Activated CD8-positive, alpha-beta memory T cell treated with anti-CD3 and anti-CD28 coated beads, Interleukin-2, amount 50 U/mL, for 1 hour (primary cell): Measurements from ENCODE around the gene CSNK1E.
A peak's percentile ranks its signal among the peaks of the same experiment; 100 is the strongest.

ENCODE experiments used
- DNase-seq: peaks from one replicate; pipeline ENCODE4 v3.0.0-alpha.2; 2020; ENCODE audit errors: extremely low read depth

CSNK1E gene

DNA sequence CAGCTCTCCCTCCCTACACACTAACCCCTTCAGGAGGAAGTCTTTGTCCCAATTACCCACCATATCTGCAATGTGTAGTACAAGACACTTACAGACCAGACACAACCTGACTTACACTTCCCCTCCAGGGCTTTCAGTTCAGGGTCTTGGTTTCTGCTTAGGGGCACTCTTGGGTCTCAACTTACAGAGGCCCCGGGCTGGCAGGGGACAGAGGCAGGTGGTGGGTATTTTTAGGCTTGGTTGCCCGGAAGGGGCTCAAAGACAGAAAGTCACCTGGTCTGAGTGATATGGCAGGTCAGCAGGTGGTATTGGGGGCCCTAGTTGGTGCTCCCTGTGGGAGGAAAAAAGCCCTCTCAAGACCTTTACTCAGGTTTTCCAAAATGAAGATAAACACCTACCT is 41.1 kb downstream of the CSNK1E start:
- DNase-seq, result no peak

DNA sequence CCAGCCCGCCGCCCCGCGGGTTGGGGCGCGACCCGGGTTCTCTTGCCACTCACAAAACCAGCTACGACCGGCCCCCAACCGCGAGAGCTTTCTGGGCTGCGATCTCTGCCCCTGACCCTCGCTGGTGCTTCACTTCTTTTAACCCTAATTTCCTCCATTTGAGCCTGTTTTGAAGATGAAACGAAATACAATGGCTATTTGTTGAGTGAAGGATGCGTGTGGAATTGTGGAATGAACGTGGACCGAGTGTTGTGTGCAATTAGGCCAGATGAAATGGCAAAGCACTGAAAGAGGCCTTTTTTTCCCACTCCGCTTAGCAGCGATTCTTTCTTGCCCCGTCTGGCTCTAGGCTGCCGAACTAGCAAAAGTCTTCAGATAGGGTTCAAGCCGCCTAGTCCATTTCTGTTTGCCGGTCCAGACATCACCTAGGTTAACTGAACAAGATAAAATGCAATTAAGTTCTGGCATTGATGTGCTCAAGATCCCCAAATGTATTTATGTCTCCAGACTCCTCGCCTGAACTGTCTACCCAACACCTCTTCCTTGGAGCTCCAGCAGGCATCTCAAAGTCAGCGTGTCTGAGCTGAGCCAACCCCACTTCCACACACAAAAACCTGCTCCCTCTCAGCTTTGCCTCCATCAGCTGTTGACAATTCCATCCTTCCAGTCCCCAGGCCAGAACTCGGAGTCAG is 44.0 kb downstream of the CSNK1E start:
- no peak for DNase-seq

DNA sequence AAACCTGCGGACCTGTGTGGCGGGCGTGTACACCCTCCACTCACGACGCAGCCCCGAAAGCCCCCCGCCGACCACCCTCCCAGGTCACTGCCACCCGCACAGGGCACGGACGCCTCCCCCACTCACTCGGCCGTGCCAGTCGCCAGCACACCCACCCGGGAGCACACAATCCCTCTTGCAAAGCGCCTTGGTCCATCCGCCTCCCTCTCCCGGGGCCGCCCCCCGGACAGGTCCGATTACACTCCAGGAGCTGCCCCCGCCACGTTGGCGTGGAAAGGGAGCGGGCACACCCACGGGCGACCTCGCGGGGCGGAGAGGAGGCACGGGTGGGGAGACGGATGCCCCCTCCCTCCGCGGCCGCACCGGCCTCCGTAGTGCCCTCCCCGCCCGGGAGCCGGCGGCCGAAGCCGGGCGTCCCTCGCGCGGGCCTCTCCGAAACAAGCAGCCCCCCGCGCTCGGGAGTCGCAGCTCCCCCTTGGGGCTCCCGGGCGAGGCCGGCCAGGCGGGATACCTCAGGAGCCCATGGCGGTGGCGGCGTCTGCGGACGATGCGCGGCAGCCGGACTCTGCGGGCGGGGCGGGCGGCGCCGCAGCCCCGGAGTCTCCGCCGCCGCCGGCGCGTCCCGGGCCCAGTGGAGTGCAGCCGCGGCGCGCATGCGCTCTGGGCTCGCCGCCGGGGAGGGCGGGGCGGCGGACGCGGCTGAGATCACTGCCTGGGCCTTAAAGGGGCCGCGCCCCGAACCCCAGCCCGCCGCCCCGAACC is 44.7 kb downstream of the CSNK1E start, which contains the start of gene TMEM184B:
Gene TMEM184B, minus strand, starts transcription at position 638 of the 762 bp plus-strand sequence. CDS start 25,049 bp downstream, outside the sequence.
- DNase-seq, result peak; percentile 40

DNA sequence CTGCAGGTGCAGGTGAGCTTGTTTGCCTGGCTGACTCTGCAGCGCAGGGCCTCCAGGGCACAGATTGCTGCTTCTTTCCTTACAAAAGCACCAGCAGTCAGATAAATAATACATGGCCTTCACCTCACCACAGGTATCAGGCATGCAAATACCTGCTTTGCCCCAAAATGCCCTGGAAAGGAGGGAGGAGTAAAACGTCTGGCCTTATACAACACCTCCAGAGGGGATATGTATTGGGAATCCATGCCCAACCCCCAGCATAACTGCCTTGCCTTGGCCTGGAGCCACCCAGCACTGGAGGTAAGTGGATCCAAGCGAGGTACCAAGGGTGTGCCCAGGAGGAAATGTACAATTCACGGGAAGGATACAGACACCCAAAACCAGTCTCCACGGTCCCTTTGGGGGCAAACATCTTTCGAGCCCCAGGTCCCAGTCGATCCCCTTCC is 45.3 kb downstream of the CSNK1E start:
- no peak for DNase-seq

DNA sequence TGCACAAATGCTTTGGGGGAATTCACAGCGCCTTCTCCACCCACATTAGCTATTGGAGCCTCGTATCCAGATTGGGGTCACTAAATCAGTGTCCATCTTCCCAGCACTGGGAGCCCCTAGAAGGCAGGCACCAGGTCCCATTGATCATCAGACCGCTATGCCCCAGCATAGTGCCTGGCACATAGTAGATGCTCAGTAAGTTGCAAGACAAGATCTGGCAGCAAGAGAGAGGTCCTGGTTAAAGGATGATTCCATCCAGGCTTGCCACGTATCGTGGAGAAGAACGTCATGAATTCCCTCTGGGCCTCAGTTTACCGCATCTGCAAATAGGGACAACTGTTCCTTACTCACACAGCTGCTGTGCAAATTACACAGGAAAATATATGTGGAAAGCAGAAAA is 46.1 kb downstream of the CSNK1E start:
- DNase-seq, result no peak

DNA sequence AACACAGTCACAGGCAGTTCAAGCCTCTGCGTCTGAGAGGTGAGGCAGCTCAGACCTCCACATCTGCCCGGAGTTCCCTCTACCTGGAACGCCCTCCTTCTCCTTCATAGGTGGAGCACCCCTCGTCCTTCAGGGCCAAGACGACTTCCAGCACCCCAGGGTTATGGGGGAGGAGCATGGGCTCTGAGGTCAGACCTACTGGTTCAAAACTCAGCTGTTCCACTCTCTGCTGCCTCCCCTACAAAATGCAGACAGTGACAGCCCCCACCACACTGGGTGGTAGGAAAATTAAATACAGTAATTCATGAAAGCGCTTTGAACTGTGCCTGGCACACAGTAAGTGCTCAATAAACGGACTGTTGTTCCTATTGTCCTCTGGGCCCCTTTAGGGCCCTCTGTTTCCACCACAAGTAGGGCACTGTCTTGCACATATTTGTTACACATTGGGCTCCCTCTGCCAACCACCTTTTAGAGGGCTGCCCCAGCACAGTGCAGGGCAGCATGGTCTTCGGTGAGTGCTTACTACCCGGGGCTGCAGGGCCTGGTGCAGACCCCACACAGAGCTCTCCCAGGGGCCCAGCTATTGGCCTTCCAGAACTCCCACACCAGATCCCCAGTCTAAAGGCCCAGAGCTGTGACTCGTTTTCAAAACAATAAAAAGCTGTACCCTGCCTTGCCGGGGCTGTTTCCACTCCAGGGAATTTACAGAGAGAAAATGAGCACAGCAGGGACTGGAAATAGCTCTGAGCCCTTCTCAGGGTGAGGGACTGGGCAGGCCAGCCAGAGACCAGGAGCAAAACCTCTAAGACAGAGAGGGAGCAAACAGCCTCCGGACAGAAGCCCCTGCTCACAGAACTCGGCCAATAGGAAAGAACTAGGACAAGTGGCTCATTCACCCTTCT is 46.9 kb downstream of the CSNK1E start:
- no peak for DNase-seq

DNA sequence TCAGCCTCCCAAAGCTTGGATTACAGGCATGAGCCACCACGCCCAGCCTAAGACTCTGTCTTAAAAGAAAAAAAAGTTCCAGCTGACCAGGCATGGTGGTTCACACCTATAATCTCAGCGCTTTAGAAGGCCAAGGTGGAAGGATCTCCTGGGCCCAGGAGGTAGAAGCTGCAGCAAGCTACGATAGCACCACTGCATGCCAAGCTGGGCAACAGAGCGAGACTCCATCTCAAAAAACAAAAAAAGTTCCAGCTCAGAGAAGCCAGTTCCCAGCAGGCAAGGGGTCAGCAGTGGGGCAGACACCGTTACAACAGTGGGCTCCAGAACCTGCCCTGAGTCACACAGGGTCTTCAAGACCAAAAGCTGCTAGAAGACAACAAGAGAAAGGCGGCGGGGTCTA is 47.8 kb downstream of the CSNK1E start:
- DNase-seq, result no peak

- peak; percentile 31 for DNase-seq
These were observed 50.1 kb downstream of the CSNK1E start for GRCh38 chr22:38267086-38267485.

GRCh38 chr22:38266120-38266519 is 51.1 kb downstream of the CSNK1E start:
- DNase-seq, result no peak

DNA sequence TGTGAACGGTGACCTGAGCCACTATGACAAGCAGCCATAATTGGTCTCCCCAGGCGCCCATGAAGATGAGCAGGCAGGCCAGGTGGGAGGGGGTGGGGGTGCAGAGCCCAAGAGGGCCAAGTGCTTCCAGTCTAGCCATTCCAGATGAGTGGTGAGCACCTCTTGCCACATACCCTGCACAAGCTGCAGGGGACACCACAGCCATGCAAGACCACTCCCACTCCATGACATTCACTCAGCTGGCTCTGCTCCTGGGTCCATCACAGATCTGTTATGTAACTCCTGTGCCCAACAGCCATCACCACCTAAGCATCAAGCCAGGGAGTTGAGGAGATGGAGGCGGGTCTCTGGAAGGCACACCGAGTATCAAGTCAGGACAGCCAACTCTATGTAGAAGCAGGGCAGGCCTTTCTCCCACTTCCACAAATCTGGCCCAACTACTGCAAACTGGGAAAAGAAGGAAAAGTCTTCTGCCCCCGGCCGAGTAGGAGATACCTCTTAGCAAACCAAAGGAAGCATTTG is 52.9 kb downstream of the CSNK1E start:
- DNase-seq, result no peak

DNA sequence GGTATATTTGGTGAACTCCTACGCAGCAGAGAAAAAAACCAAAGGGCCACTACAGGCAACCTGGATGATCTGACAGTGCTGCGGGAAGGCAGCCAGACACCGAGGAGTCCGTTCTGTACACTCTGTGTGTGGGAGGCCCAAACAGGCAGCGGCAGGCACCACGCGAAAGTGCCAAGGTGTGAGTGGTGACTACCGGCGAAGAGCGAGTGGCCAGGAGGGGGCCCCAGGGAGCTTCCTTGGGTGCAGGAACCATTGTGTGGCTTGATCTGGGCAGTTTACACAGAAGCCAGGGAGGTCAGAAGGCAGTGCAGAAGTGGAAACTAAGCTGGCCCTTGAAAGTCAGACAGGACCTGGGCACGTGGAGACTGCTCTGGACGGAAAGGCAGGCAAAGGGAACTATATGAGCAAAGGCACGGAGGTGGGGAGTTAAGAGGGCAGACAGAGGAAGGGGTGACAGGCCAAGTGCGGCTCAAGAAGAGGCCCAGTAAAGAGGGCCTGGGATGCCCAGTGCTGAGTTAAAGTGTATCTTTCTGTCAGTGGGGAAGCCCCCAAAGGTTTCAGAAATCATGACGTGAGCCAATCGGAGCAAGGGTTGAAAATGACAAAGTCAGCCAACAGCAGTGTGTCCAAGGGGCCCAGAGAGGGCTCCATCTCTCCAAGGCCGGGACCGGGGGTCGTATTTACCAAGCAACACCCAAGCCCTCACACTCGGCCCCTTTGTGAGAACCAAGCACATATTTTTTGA is 55.0 kb downstream of the CSNK1E start:
- no peak for DNase-seq

GRCh38 chr22:38260761-38261681 is 56.2 kb downstream of the CSNK1E start:
- DNase-seq, result no peak

DNA sequence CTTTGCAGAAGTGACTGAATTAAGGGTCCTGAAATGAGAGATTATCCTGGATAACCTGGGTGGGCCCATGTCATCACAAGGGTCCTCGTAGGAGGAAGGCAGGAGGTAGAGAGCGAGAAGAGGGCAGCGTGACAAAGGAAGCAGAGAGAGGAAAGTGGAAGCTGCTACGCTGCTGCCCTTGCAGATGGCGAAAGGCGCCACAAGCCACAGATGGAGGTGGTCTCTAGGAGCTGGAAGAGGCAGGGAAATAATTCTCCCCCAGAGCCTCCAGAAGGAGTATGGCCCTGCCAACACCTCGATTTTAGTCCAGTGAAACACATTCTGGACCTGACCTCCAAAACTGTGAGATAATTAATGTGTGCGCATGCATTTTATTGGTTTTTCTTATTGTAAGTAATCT is 57.9 kb downstream of the CSNK1E start:
- DNase-seq, result no peak

DNA sequence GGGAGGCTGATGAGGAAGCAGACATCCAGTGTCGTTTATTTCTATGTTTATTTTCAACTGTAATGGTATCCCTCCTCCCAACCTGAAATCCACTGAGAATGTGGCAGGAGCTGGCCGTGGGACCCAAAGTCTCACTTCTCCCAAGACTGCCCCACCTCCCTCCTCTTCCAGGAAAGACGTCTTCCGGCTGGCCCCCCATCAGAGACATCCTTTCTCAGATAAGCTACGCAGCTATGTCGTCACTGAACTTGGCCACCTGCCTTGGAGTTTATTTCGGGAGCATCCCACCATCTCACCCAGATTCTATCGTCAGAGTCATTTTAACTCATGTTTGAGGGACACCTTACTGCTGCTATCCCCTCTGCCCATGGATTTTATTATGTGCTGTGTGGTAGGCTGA is 58.3 kb downstream of the CSNK1E start:
- DNase-seq, result no peak

- no peak for DNase-seq
These were observed 59.5 kb downstream of the CSNK1E start for GRCh38 chr22:38257650-38258250.

DNA sequence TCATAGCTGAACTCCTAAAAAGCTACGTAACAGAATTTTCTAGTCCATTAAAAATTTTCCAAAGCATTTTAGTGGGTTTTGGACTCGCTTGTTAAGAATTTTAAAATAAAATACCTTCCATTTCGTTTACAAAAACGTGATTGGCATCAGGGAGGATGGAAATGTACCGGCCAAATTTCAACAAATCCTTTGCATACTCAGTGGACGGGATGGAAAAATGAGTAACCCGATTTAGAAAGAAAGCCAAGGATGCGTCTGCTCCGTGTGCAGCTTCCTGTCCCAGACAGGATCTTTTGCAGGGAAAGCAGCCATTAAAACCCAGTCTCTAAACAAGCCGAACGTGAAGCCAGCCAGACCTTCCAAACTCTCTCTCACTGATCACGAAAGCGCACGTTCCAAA is 60.1 kb downstream of the CSNK1E start:
- no peak for DNase-seq

DNA sequence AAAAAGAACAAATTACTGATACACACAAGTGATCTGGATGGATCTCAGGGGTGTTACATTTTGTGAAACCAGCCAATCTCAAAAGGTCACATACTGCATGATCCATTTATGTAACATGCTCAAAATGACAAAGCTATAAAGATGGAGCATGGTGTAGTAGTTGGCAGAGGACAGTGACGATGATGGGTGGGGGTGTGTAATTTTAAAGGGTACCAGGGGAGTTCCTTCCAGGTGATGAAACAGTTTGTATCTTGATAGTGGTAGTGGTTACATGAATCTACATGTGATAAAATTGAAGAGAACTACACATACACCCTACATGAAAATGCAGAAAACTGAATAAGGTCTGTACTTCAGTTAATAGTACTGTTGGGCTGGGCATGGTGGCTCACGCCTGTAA is 61.5 kb downstream of the CSNK1E start:
- DNase-seq, result no peak

GRCh38 chr22:38251341-38251692 is 65.9 kb downstream of the CSNK1E start:
- no peak for DNase-seq

GRCh38 chr22:38250643-38251340 is 66.4 kb downstream of the CSNK1E start:
- DNase-seq, result no peak
